NCI-H510A (cell line): ENCODE data around the gene DPP7.
"Not testable (repeated sequence)": the region's sequence is repeated elsewhere in the genome, so short reads cannot be mapped to it uniquely, and the experiment has no call there.

Experiments
- DNase-seq: peaks from one replicate; lab custom pipeline; 2025; lab: John Stamatoyannopoulos, UW

Gene DPP7

GRCh38 chr9:137128862-137129455 lies 14.4 kb upstream of the DPP7 start:
- no peak for DNase-seq

GRCh38 chr9:137128158-137128861 lies 13.8 kb upstream of the DPP7 start:
- DNase-seq = no peak

DNA sequence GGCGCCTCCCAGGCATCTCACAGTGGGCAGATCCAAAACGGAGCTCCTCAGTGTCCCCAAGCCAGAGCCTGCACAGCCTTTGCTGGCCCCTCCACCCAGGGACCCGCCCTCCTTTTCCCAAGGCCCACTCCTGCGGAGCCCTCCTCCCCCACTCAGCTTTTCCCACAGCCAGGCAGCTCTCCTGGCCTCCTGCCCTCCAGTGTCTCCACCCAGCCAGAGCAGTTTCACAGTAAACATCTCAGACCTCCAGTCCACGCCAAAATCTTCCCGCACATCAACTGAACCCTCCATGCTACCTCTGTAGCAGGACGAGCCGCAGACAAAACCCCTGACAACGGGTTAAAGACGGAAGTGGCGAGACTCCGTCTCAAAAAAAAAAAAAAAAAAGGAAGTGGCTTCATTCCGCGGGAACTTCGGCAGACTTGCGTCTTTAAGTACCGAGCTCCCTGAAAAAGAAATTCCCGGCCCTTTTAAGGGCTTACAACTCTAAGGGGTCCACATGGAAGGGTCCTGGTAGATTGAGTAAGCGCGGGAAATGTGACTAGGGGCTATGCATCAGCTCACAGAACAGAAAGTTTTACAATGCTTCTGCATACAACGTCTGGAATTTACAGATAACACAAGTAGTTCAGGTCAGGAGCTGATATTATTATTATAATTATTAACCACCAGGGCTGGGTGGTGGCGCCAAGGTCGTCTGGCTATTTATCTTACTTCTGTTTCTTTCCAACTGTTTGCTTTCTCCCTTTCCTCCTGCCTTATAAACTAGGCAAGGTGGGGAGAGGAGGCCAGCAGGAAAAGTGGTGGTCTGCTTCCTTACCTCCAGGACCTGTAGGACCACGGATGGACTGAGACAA lies 13.0 kb upstream of the DPP7 start:
- no peak for DNase-seq

DNA sequence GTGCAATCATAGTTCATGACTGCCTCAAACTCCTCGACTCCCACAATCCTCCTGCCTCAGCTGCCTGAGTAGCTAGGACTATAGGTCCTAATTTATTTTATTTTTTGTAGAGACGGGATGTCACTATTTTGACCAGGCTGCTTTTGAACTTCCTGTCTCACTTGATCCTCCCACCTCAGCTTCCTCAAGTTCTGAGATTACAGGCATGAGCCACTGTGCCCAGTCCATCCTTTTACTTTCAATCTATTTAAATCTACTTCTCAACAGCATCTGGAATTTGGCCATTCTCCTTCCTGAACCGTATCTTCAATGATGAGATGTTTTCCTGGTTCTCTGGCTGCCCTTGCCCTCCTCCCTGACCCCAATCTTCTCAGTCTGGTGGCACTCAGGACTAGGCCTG lies 12.3 kb upstream of the DPP7 start:
- DNase-seq = no peak

DNA sequence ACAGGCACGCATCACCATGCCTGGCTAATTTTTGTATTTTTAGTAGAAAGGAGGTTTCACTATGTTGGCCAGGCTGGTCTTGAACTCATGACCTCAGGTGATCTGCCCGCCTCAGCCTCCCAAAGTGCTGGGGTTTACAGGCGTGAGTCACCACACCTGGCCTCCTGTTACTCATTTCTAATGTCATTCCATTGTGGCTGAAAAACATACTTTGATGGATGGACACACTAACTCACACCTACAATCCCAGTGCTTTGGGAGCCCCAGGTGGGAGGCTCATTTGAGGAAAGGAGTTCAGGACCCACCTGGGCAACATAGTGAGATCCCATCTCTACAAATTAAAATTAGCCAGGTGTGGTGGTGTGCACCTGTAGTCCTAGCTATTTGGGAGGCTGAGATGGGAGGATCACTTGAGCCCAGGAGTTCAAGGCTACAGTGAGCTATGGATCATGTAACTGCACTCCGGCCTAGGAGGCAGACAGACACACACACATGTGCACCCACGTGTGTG lies 9.5 kb upstream of the DPP7 start:
- DNase-seq = not testable (repeated sequence)

DNA sequence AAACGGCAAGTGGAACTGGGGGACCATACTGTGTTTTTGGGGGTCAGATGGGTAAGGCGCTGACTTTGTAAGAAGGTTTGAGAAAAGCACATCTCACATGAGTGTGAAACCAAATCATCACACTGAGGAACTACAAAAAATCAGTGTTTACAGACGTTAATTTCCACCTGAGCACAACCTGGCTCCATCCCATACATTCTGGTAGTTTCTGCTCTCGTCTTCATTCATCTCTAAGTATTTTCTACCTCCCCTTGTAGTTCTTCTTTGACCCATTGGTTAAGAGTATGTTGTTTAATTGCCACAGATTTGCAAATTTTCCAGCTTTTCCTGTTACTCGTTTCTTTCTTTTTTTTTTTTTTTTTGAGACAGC lies 8.9 kb upstream of the DPP7 start:
- no peak for DNase-seq

GRCh38 chr9:137122796-137123467 lies 8.4 kb upstream of the DPP7 start:
- not testable (repeated sequence) for DNase-seq

GRCh38 chr9:137121927-137122795 lies 7.6 kb upstream of the DPP7 start:
- DNase-seq = not testable (repeated sequence)

GRCh38 chr9:137118092-137118603 lies 3.6 kb upstream of the DPP7 start:
- DNase-seq = not testable (repeated sequence)

DNA sequence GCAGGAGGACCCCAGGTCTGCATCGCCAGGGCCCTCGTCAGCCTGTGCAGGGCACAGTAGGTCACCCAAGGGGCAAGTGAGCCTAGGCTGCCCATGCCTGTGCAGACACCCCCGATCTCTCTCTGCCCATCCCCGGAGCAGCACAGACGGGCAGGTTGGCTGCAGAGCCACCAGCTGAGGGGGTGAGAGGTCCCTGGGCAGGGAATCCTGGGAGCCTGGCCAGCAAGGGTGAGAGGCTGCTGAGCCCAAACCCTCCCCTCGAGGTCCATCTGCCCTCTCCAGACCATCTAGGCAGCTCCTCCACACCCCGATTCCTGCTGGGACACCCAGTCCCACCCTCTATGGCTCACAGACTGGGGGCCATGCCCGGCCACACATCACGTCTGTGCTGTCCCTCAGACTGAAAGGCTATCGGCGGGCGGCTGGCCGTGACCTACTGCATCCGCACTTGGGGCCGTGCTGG lies 2.8 kb upstream of the DPP7 start:
- DNase-seq = no peak

- DNase-seq = no peak
These were observed 2.2 kb upstream of the DPP7 start for GRCh38 chr9:137116728-137117127.

- no peak for DNase-seq
These were observed 1.5 kb upstream of the DPP7 start for GRCh38 chr9:137116027-137116507.

- DNase-seq = no peak
These were observed 977 bp upstream of the DPP7 start for GRCh38 chr9:137115394-137116026.

- DNase-seq = no peak
These were observed 317 bp downstream of the DPP7 start for GRCh38 chr9:137114220-137114612.

GRCh38 chr9:137113385-137114159 lies 961 bp downstream of the DPP7 start:
- no peak for DNase-seq

GRCh38 chr9:137112564-137113384 lies 1.8 kb downstream of the DPP7 start:
- no peak for DNase-seq

- no peak for DNase-seq
These were observed 2.6 kb downstream of the DPP7 start for GRCh38 chr9:137111788-137112563.
